Ovary (tissue), 9 donors: Measurements from ENCODE around the gene ADCY6. TPM values are rescaled to one million over a fixed set of nuclear protein-coding genes. Genes with fewer than 3 reads are reported as not detected.

Experiments
- DNase-seq, 5 donors: peaks; one replicate each; pipeline ENCODE4 v3.0.0-alpha.2; 2019 to 2020
- H3K27ac ChIP-seq, 2 donors: fragments of 200-600 bp; one replicate each; pipeline versions ENCODE4 v1.5.1 to v1.8.0; 2019 to 2022
- H3K27me3 ChIP-seq: fragments of 200-600 bp; one replicate; pipeline ENCODE4 v1.8.0; 2022
- H3K36me3 ChIP-seq: fragments of 200-600 bp; sonication (generic); one replicate; pipeline ENCODE4 v1.5.1; 2019
- H3K4me1 ChIP-seq: one replicate; pipeline ENCODE4 v1.8.1; 2013; ENCODE audit warnings: mild to moderate bottlenecking, moderate library complexity; ENCODE audit not compliant: insufficient read depth
- H3K4me3 ChIP-seq: fragments of 200-600 bp; sonication (generic); one replicate; pipeline ENCODE4 v1.5.1; 2017
- H3K9me3 ChIP-seq, 2 donors: fragments of 200-600 bp in 1 of 2; sonication (generic) in 1 of 2; one replicate each; pipeline versions ENCODE4 v1.5.1 to v1.8.1; 2013 to 2019; ENCODE audit warnings: mild to moderate bottlenecking in 1 of 2, moderate library complexity in 1 of 2
- EP300 ChIP-seq: sonication (generic); formaldehyde crosslinking; IDR thresholded peaks from one replicate; pipeline ENCODE4 v1.6.1; 2017; ENCODE audit warnings: antibody characterized with exemption
- POLR2A ChIP-seq: fragments of 450-650 bp; IDR thresholded peaks from one replicate; pipeline ENCODE4 v1.6.1; 2017; ENCODE audit warnings: antibody characterized with exemption, mild to moderate bottlenecking, moderate library complexity
- WGBS, 3 donors: extraction: QIAGEN DNeasy Blood & Tissue Kit in 1 of 3; methylation state at CpG; one replicate each; pipeline versions ENCODE4 v1.1.5 to v1.1.7; 2013 to 2017; 5-methylcytosine and 5-hydroxymethylcytosine counted together
- intact Hi-C, 4 donors: fragments of 100-400 bp; cut with DNase I; formaldehyde crosslinking; loops; one replicate each; pipeline versions ENCODE4 v1.11.0 to v1.15.1; 2022 to 2023
- polyA plus RNA-seq, 2 donors: library from polyadenylated mRNA; stranded (reverse); fragments of 200-250 nt in 1 of 2; fragments of 350-450 nt in 1 of 2; fragmentation: Illumina TruSeq in 1 of 2; extraction: RNeasy Lipid Tissue Mini Kit (QIAGEN cat#74804) in 1 of 2; gene quantifications; one replicate each; pipeline ENCODE4 v1.2.3, GENCODE V29; 2013 to 2014
- total RNA-seq, 7 donors: library from RNA; depleted of rRNA in 2 of 7; stranded (reverse); fragments of >200 nt in 2 of 7; fragmentation: NEBNext Ultra II Directional in 3 of 7; extraction: Animal tissue kit (Norgen Biotek cat#: 25700) in 3 of 7; gene quantifications; one replicate each; pipeline versions ENCODE4 v1.1.0 to v1.2.4, GENCODE V29; 2016 to 2023
- TF ChIP-seq, protein P1 (sequence below), 3 donors: fragments of 450-650 bp in 2 of 3; fragments of 200-600 bp in 1 of 3; IDR thresholded peaks; one replicate each; pipeline versions ENCODE4 v1.5.1 to v1.8.0; 2016 to 2022; ENCODE audit warnings: antibody characterized with exemption in 3 of 3, mild to moderate bottlenecking in 1 of 3
- donor health status: DM: no; HTN: no; CAD: no; lungs with moderate emphysema.
- donor health status: DM: no; HTN: no; CAD: no.
- donor health status: Bipolar disorder and iron deficiency.
- donor health status: DM: yes; HTN: yes; CAD: no.
- donor health status: DM: no; HTN: no; CAD: no.
- donor health status: DM: yes; HTN: yes; CAD: no.

The ADCY6 gene
- total and polyA plus RNA-seq, 9 donors = 14.8 to 83.3 (median 40.6) TPM

DNA sequence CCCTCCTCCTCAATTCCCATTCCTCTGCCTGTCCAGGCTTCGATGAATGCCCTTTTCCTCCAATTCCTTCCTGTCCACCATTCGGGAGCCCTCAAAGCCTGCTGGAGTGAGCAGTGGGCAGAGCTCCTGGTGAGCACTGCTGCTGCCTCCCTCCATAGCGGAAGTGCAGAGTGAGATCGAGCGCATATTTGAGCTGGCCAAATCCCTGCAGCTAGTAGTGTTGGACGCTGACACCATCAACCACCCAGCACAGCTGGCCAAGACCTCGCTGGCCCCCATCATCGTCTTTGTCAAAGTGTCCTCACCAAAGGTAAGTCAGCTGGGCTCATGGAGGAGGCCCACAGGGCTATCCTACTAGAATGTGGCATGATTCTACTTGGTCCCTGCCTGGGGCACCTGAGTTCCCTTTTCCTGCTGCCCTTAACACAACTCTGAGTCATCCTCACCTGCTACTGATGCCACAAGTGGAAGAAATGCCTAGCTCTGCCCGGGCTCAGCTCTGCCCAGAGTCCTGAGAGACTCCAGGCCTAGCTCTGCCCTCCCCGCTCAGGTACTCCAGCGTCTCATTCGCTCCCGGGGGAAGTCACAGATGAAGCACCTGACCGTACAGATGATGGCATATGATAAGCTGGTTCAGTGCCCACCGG is 37.4 kb upstream of the ADCY6 start:
- Histone ChIP-seq H3K4me3 (no peak overlapping the region), H3K4me1 (no peaks in the 10 kb centered on the region), H3K9me3 (no peaks in the 10 kb centered on the region), H3K27me3 (no peaks in the 10 kb centered on the region), H3K27ac (no peak overlapping the region), H3K36me3 (no peaks in the 10 kb centered on the region)
- DNase-seq = no peak
- no peak for TF ChIP-seq POLR2A
- TF ChIP-seq EP300 = no peak
- TF ChIP-seq, protein P1, sequence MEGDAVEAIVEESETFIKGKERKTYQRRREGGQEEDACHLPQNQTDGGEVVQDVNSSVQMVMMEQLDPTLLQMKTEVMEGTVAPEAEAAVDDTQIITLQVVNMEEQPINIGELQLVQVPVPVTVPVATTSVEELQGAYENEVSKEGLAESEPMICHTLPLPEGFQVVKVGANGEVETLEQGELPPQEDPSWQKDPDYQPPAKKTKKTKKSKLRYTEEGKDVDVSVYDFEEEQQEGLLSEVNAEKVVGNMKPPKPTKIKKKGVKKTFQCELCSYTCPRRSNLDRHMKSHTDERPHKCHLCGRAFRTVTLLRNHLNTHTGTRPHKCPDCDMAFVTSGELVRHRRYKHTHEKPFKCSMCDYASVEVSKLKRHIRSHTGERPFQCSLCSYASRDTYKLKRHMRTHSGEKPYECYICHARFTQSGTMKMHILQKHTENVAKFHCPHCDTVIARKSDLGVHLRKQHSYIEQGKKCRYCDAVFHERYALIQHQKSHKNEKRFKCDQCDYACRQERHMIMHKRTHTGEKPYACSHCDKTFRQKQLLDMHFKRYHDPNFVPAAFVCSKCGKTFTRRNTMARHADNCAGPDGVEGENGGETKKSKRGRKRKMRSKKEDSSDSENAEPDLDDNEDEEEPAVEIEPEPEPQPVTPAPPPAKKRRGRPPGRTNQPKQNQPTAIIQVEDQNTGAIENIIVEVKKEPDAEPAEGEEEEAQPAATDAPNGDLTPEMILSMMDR (IDR thresholded peaks at IDR 0.05) = no peak
- 67 to 73% (median 70%) methylated on average over 15 of the region's 15 CpGs for WGBS, 3 donors
- intact Hi-C loops = no loop called here

DNA sequence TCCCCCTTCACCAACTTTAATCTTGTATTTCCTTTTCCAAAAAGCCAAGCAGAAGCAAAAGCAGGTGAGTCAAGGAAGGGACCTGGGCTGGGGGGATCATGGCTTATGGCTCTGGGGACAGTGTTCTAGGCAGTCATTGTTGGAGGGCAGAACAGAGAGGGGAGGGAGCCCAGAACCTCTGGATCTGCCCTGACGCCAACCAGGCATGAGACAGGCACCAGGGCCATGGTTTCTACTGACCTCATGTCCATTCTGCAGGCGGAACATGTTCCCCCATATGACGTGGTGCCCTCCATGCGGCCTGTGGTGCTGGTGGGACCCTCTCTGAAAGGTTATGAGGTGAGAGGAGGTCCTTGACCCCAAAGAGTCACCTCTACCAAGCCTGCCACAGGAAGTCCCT is 36.0 kb upstream of the ADCY6 start:
- no peaks in the 10 kb centered on the region for H3K9me3 ChIP-seq
- no peak overlapping the region for H3K4me3 ChIP-seq
- 90 to 97% (median 95%) methylated on average over 4 of the region's 4 CpGs for WGBS, 3 donors
- H3K4me1 ChIP-seq = peaks cover 4% of the 10 kb centered on the region
- no peak overlapping the region for H3K27ac ChIP-seq
- intact Hi-C loops = no loop called here
- TF ChIP-seq EP300 (no peak), POLR2A (no peak)
- TF ChIP-seq, protein P1 (IDR thresholded peaks at IDR 0.05) = no peak
- DNase-seq = no peak
- H3K27me3 ChIP-seq = no peaks in the 10 kb centered on the region
- no peaks in the 10 kb centered on the region for H3K36me3 ChIP-seq

DNA sequence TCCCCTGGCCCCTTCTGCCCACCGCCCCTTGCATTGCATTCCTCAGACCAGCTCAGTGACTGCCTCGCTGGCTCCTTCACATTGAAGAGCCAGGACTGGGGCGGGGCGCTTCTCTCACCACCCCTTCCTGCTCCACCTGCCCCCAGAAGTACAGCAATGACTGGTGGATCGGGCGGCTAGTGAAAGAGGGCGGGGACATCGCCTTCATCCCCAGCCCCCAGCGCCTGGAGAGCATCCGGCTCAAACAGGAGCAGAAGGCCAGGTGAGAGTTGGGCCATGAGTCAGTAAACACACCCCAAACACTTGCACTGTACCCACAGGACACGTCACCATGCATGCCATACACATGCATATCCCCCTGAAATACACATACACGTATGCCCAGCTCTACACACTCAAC is 35.2 kb upstream of the ADCY6 start:
- no peak for DNase-seq
- TF ChIP-seq, protein P1 (IDR thresholded peaks at IDR 0.05) = no peak
- no peak for TF ChIP-seq POLR2A
- TF ChIP-seq EP300 = no peak
- H3K4me3 ChIP-seq = no peak overlapping the region
- intact Hi-C loops = no loop called here
- H3K4me1 ChIP-seq = peaks cover 4% of the 10 kb centered on the region
- H3K9me3 ChIP-seq = no peaks in the 10 kb centered on the region
- no peaks in the 10 kb centered on the region for H3K36me3 ChIP-seq
- no peaks in the 10 kb centered on the region for H3K27me3 ChIP-seq
- 84% methylated on average over 12 of the region's 12 CpGs for WGBS, 3 donors
- no peak overlapping the region for H3K27ac ChIP-seq

DNA sequence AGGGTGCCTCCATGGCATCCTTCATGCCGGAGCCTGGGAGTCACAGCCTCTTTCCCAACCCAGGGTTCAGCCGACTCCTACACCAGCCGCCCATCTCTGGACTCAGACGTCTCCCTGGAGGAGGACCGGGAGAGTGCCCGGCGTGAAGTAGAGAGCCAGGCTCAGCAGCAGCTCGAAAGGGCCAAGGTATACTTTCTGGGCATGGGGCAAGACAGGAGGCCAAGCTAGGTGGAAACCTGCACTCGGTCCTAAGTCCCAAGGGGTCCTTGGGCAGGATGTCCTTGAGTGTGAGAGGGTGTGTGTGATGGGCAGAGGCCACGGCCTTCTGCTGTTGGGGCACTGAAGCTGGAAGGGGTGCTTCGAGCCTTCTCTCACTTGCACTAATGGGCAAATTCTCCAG is 34.4 kb upstream of the ADCY6 start:
- H3K36me3 ChIP-seq = no peaks in the 10 kb centered on the region
- no peaks in the 10 kb centered on the region for H3K27me3 ChIP-seq
- H3K4me1 ChIP-seq = peaks cover 4% of the 10 kb centered on the region
- no peak overlapping the region for H3K4me3 ChIP-seq
- intact Hi-C loops = no loop called here
- no peaks in the 10 kb centered on the region for H3K9me3 ChIP-seq
- no peak for TF ChIP-seq POLR2A
- TF ChIP-seq, protein P1 (IDR thresholded peaks at IDR 0.05) = no peak
- no peak for TF ChIP-seq EP300
- DNase-seq = no peak
- WGBS, 3 donors = 85 to 88% (median 86%) methylated on average over 11 of the region's 11 CpGs
- H3K27ac ChIP-seq = no peak overlapping the region
